Epithelial cell of alveolus of lung (primary cell): ENCODE data around the gene CIART. TPM values are rescaled to one million over a fixed set of nuclear protein-coding genes. Genes with fewer than 3 reads are reported as not detected.

Source experiments
- total RNA-seq: library from RNA; depleted of rRNA; stranded (reverse); fragments of >200 nt; gene quantifications from 2 replicates; pipeline ENCODE4 v1.2.1, GENCODE V29; 2015

The CIART gene, protein sequence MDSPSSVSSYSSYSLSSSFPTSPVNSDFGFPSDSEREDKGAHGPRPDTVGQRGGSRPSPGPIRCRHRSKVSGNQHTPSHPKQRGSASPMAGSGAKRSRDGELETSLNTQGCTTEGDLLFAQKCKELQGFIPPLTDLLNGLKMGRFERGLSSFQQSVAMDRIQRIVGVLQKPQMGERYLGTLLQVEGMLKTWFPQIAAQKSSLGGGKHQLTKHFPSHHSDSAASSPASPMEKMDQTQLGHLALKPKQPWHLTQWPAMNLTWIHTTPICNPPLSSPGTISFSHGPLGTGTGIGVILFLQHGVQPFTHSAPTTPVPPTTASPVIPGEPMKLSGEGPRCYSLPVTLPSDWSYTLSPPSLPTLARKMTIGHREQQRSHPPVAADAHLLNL
- 1.3 and 6.6 TPM in 2 replicates for total RNA-seq

DNA sequence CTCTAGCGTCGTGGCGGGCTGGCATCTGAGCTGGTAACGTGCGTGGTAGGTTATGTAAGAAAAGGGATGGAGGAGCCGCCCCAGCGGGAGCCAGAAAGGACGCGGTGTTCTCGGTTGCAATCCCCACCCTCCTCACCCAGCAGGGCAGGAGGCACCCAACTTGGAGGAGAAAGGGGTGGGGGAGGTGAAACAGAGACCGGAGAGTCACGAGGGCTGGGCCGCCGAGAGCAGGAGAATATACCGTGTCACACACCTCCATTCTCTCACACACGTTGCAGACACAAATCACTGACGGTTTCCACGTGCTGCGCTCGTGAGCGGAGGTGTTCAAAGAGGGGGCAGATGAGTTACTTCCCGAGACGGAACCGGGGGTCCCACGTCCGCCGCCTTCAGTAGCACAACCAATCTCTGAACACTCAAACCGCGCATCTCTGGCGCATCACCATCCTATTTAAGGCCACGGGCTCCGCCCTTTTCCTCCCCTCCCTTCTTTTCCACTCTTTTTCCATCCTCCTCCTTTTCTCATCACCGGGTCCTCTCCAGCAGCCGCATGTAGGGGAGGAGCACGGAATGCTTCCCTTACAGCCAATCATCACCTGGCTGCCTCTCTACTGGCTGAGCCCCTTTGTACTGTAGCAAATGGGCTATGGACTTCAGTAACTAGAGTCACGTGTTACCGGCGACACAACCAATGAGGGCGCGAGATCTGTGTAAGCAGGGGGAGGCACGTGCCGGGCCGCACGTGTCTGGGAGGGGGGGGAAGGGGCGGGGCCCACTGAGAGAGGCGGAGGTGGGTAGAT lies at the start of gene CIART:
CIART (plus strand) TSS at position 797 of the 800 bp plus-strand sequence. CDS start 714 bp downstream, outside the sequence.

DNA sequence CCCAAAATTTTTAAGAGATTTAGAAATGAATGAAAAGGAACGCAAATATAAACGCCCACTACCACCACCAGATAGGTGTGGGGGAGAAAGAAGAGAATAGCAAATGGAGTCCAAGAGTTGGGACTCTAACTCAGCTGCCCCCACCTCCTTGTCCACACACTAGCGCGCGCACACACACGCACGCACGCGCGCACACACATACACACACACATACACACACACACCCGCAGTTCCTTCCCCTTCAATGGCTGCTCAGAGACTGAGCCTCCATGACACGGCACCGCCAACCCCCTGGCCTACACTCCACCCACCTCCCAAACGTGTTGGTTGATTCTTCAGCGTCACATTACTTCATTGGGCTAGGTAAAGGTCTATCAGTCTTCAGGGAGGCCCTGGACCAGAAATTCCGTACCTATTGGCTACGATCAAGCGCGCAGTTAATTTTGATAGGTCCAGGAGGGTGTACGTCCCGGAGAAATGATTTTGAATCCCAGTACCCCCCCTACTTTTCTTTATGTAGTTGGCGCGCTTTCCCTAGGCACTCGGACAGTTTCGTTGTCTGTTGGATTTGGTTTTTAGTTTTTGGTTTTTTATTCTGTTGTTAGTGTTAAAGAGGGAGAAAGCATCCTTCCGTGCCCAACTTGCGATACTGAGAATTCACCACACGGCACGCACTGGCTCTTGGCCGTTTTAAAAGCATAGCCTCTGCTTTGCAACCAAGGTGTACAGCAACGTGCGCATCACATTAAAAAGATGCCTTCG lies 46.3 kb upstream of the CIART start, which contains the start of gene ANP32E:
ANP32E (minus strand) TSS at position 261 of the 762 bp plus-strand sequence. CDS start 326 bp downstream, outside the sequence.

DNA sequence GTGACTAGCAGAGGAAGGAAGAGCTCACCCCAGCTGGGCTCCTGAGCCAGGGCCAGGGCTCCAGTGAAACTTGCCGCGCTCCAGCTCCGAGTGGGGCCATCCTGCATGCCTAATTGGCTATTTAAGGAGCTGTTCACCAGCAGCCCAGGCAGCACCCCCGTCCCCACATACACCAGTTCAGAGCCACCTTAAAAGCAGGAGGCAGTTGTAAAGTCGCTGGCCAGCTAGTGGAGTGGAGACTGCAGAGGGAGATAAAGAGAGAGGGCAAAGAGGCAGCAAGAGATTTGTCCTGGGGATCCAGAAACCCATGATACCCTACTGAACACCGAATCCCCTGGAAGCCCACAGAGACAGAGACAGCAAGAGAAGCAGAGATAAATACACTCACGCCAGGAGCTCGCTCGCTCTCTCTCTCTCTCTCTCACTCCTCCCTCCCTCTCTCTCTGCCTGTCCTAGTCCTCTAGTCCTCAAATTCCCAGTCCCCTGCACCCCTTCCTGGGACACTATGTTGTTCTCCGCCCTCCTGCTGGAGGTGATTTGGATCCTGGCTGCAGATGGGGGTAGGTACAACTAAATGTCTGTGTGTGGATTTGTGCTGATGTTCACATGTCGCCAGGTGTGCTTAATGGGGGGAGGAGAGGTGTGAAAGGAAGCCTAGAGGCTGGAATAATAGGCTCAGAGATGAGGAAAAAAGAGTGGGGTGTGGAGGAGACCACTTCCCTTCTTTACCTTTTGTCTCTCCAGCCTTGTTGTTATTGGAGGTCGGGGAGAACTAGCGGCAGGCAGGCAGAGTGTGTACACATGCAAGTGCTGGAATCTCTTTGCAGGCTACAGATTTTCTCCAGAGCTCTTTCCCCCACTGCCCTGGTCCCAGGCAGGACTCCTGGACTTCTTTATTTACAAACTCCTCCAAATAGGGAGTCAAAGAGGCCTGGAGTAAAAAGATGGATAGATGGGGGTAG lies 24.4 kb upstream of the CIART start, which contains the start of gene CA14:
CA14 (plus strand) TSS at position 151 of the 962 bp plus-strand sequence; CDS start at position 506, 355 bp downstream.

DNA sequence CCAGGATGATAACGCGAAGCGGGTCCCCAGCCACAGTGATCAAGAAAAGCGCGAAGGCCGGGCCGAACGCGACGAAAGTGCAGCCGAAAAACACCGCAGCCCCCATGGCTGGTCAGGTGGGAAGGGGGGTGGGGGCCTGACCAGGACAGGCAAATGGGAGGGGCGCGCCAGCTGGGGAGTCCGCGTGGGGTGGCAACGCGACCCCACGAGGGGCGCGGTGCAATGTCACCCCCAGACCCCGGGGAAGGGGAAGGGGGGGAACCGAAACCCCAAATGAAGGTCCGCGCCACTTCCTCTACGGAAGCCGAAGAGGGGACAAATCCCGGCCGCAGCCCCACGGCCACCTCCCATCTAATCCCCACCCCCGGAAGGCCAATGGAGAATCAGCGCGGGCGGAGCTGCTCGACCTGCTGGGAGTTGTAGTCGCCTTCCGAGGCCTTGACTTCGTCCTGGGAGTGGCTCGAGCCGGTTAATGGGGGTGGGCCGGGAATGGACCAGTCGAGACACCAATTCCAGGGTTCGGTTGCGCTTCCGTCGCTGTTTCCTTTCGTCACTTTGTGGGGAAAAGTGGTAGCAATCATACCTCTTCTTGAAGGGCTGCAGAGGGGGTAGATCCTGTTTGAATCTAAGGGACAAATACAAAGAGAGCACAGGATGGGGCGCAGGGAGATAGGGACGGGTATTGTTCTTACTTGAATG lies 13.5 kb upstream of the CIART start, which contains the start of gene APH1A:
APH1A (minus strand) TSS at position 312 of the 699 bp plus-strand sequence; CDS start at position 106, 206 bp downstream.

DNA sequence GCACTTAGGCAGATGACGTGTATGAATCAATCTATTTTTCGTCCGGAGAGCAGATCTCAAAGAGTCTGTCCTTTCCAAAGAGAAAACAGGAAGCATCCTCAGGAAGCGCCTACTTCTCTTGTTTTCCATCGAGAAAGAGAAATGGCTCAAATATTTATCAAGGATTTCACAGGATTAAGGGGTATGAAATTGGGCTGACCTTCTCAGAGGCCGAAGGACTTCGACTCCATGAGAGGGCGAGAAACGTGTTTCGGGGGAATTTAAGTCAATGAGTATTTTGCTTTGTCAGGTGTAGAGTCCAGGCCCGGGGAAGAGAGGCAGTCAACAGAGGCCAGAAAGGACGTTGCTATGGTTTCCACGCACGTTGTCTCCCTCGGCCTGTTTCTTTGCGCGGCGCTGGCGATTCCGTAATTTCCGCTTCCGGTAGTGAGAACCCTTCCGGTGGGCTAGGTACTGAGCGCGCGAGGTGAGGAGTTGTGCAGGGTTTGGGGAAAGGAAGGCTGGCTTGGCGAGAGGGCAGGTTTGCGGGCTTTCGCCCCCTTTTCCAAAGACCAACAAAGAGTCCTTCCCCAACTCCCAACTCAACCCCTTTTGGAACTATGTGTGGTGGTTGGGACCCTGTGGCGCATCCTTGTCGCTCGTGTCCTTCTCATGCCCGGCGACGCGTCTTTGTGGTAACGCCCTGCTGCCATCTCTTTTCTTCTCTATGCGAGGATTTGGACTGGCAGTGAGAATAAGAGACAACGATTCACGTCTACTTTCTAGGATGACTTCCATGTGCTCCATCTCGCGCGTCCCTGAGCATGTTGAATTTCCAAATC lies 11.3 kb downstream of the CIART start, which contains the start of gene MRPS21:
MRPS21 (plus strand) TSS at position 429 of the 821 bp plus-strand sequence. CDS start 506 bp downstream, outside the sequence.

Other genes starting within 250 kb of the CIART start
- gene VPS45, start 214.8 kb upstream of the CIART start, total RNA-seq, result 16.9 and 25.2 TPM in 2 replicates
- 53.5 and 55.6 TPM in 2 replicates for gene PLEKHO1, start 132.6 kb upstream of the CIART start, total RNA-seq
- 17.6 and 30.9 TPM in 2 replicates for gene ANP32E, start 46.4 kb upstream of the CIART start, total RNA-seq
- gene CA14, start 24.8 kb upstream of the CIART start, total RNA-seq, result not detected in 2 replicates
- 98.3 and 113 TPM in 2 replicates for gene APH1A, start 13.5 kb upstream of the CIART start, total RNA-seq
- 9.4 and 17.2 TPM in 2 replicates for gene C1orf54, start 9.8 kb upstream of the CIART start, total RNA-seq
- 44.1 and 55.3 TPM in 2 replicates for gene MRPS21, start 11.3 kb downstream of the CIART start, total RNA-seq
- gene PRPF3, start 39.0 kb downstream of the CIART start, total RNA-seq, result 20.7 and 26.7 TPM in 2 replicates
- 8.5 and 17.6 TPM in 2 replicates for gene RPRD2, start 81.6 kb downstream of the CIART start, total RNA-seq
- gene TARS2, start 204.9 kb downstream of the CIART start, total RNA-seq, result 16.7 and 17.0 TPM in 2 replicates
- 35.9 and 77.4 TPM in 2 replicates for gene ECM1, start 225.6 kb downstream of the CIART start, total RNA-seq
- gene FALEC, start 233.2 kb downstream of the CIART start, total RNA-seq, result not detected in 2 replicates